H54 (cell line): Measurements from ENCODE around the gene H19.

Experiments
- DNase-seq: peaks from one replicate; pipeline ENCODE4 v3.0.0; 2011; ENCODE audit warnings: low spot score, mixed read lengths; ENCODE audit not compliant: insufficient read length
- FAIRE-seq: peaks from 3 replicates; lab custom pipeline; 2011; peaks lifted over from hg19 to GRCh38; lab: Jason Lieb, UNC
- POLR2A ChIP-seq: IDR thresholded peaks from 2 replicates; pipeline ENCODE4 v1.6.1; 2011; ENCODE audit warnings: low read depth, mild to moderate bottlenecking, low read length

Gene H19

DNA sequence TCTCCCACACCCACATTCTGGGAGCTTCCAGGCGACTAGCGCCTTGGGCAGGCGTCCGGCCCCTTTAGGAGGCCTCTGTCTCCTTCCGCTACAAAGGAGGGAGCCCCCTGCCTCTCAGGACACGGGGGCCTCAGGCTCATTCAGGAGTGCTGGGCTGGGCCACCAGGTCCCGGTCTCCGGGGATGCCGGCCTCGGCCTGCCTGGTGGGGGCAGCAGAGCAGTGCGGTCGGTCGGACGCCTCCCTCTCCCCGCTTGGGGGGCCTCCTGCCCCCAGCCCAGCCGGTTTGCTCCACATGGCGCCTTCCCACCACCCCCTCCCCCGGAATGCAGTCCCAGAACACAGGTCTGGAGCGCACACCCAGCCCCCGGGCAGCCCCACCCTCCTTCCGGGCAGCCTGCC, 28.6 kb downstream of the H19 start:
- DNase-seq (no peak), FAIRE-seq (no peak)
- no peak for TF ChIP-seq POLR2A

DNA sequence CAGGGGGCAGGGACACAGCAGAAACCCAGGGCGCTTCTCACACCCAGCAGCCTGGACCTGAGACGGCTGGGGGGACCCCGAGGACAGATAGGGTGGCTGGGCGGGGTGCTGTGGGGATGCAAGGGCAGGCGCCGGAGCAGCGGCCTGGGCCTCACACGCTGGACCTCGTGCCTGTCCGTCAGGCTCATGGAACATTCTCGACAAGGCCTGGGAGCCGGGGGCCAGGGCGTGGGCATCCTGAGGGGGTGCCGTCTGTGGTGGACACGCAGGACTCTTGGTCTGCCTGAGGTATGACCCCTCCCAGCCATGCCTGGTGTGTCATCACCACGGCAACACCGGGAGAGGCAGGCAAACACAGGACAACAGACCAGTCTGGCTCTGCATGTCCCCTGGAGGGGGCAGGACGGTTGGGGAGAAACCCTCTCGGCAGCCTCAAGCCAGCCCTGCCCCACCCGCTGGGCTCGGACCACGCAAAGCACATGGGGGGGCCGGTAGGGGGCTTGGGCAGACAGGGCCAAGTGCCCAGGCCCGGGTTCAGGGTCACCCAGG, 29.1 kb downstream of the H19 start:
- DNase-seq (no peak), FAIRE-seq (no peak)
- TF ChIP-seq POLR2A = no peak

DNA sequence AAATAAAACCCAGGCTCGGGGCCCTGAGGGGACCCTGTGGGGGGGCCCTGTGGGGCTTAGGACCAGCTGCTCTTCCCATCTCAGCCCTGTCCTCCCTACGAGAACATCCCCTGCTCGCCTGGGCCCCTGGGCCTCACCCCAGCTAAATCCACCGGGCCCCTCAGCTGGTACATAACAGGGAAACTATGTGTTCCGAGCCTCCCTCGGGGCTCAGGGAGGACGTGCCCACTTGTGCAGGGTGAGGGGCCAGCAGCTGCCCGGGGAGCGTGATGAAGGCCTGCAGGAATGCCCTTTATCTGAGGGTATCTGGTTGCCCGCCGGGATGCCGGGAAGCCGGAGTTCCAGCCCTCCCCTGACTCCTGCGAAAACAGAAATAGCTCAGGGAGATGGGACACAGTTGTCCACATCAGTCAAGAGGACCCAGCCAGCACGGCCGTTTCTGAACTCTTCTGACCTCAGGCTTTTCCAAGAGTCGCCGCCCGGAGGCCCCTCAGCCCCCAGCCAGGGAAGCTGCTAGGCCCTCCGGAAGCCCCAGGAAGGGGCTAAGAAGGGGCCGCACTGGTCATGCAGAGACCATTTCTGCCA, 29.9 kb downstream of the H19 start:
- TF ChIP-seq POLR2A = no peak
- DNase-seq = no peak
- FAIRE-seq = no peak

DNA sequence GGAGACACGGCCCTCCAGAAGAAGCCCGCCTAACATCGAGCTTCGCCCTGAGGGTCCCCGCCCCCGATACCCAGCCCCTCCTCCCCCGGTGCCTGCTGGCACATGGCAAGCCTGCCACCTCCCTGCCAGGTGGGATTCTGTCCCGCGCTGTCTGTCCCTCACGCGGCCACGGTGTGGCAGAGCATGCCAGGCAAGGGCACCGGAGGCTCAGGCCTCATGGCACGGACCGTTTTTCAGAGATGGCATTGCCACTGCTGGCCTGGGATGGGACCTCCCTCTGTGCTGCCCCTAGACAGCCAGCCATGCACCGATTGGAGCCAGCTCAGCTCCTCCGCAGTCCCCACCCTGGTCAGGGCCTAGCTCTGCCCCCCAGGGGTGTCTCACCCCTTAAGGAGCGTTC, 31.1 kb downstream of the H19 start:
- no peak for TF ChIP-seq POLR2A
- DNase-seq = no peak
- FAIRE-seq = no peak

DNA sequence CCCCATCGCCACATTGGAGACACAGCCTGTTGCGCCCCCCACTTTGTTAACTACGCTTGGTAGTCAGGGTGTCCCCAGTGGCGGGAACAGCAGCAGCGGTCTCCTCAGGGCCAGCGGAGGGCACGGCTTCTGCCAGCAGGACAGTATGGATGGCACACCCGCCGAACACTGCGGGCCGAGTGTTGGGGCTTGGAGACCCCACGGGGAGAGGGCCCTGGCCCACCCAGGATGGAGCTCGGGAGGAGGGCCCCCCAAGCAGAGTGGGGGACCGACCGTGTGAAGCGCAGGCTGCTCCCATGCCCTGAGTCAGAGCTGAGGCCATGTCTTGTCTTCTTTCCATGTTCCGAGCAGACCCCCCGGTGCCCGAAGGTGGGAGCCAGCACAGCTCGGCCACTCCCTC, 32.7 kb downstream of the H19 start:
- no peak for DNase-seq

DNA sequence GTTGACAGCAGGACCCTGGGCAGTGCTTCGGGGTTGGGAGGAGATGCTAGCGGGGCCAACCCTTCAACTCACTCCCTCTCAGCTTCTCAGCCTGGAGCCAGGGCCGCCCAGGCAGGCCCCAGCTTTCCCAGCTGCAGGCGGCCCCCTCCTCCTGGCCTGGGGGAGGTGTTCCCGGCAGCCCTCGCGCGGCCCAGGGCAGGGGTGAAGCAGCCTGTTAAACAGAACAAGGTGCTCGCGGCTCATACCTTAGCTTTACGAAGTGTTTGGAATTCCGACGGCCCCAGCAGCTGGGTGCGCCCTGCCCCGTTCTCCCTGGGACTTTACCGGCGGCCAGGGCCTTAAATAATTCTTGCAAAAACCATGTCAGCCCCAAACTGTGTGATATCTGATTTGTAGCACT, 33.3 kb downstream of the H19 start:
- no peak for FAIRE-seq
- TF ChIP-seq POLR2A = no peak
- no peak for DNase-seq

More for the DNA sequence above, 32.7 kb downstream of the H19 start:
- no peak for FAIRE-seq
- no peak for TF ChIP-seq POLR2A

DNA sequence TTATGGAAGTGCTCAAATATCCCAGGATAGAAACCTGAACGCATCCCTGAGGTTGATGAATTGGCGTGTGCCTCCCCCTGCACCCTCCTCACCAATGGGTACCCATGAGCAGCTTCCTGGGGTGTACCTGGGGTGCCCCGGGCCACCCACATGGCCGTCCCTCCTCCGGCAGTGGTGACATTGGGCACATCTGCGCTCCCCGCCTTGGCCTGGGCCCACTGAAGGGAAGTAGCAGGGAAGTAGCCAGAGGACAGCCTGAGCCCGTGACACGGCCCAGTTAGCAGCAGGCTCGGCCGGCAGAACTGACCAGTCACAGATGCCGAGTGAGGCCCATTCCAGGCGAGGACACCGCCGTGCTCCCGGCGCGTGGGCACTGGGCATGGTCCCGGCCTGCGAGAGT, 33.8 kb downstream of the H19 start:
- DNase-seq (no peak), FAIRE-seq (no peak)
- TF ChIP-seq POLR2A = no peak

DNA sequence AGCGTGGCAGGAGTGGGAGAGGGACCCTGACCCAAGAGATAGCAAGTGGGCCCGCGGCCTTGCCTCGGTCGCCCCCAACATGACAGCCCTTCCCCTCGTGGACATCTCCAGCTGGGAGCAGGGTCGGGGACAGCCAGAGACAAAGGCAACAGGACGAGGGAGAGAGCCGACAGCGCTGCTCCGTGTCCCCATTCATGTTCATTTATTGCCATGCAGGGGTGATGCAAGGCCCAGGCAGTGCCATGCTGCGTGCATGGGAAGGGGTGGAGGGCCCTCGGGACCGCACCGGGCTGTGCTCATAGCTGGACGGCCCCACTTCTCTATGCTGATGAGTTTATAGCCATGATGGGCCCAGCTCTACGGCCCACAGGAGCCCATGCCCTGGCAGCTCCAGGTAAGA, 37.9 kb downstream of the H19 start:
- no peak for TF ChIP-seq POLR2A
- FAIRE-seq (no peak), DNase-seq (no peak)

DNA sequence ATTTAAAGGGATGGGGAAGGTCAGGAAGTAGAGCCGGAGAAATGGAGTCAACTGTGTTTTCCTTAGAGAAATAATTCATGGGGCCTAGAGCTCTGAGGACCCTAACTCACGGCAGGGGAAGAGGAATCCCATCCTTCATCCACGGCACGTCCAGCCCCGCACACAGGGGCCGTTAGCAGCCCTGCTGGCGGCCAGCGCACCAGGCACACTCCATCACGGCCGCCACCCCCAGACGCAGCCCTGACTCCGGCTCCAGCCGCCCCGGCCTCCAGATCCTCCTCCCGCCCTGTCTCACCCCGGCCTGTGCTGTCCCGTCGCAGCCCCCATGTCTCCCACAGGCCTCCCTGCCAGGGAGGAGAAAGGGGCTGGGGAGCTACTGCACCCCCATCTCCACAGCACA, 39.3 kb downstream of the H19 start:
- DNase-seq = no peak
- no peak for FAIRE-seq
- no peak for TF ChIP-seq POLR2A

DNA sequence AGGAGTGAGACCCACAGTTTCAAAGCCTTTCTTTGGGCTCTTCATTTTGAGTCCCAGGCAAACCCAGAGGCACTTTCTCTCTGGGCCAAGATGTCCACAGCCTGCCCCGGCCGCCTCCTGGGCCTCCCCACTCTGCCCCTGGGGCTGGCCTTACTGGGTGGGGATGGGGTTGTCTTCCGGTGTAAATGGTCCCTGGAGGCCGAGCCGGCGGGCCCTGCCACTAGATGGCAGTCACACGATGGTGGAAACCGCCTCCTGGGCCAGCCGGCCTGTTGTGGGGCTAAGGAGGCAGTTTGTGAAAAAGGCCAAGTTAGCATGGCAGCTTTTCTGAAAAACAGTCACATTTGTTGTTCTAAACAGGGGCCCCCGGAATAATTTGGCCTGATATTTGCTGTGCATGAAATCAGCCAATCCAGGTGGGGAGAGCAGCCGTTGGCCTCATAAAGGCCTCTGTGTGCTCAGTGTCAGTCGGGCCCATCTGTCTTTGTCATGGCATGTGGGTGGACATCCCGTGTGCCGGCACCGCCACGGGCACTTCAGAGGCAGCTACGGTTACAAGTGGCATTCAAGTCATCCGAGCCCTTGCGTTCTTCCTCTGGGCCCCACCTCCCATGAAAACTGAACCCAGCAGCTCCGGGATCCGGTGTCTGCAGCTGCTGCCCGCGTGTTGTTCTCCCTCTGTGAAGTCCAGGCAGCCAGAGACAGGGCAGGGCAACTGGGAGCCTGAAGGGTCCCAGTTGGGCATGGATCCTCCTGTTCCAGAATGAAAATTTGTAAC, 44.0 kb downstream of the H19 start:
- DNase-seq (no peak), FAIRE-seq (no peak)

DNA sequence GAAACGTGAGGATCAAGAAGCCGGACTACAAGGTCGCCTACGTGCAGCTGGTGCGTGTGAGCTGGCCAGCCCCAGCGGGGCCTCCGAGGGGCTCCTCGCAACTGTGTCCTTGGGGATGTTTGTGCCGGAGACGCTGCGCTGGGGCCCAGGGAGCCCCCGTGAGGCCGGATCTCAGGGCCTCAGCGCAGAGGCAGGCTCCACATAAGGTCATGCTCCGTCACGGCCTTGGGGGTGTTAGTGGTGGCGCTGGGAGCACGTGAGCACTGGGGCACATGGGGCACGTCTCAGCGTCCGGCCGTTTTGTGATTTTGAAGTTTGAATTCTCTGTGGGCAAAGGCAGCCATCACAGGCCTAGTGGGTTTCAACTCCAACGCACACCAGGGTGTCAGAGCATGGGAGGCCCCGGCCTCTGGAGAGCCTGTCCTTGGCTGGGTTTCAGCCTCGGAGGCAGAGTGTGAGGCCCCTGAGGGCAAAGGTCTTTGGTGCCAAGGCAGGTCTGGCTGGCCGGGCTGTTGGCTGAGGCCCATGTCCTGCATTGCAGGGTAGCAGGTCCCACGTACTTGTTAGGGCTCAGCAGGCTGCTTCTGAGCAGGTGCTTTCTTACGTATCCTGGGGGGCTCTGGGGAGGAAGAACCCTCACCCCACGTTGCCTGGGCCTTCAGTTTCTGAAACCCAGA, 44.7 kb downstream of the H19 start:
- FAIRE-seq (no peak), DNase-seq (no peak)
- TF ChIP-seq POLR2A = no peak

More for the DNA sequence above, 44.0 kb downstream of the H19 start:
- TF ChIP-seq POLR2A = no peak

DNA sequence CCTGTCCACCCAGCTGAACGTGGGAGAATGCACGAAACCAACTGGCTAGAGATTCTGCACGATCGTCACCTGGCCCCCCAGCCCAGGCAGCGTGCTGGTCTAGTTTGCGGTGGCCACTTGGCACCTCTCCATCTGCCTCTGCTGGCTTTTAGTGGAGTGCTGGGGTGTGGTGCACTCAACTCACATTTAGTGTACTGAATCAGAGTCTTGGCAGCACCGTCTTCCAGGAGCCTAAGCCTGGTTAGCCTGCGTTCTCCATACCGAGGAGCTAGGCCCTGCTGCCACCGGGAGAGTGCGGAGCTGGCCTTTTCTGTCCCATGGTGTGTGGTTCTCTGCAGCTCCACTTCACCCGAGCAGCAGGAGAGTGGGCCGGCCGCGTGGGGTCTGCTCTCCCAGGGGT, 47.7 kb downstream of the H19 start:
- FAIRE-seq (no peak), DNase-seq (no peak)
- TF ChIP-seq POLR2A = no peak

DNA sequence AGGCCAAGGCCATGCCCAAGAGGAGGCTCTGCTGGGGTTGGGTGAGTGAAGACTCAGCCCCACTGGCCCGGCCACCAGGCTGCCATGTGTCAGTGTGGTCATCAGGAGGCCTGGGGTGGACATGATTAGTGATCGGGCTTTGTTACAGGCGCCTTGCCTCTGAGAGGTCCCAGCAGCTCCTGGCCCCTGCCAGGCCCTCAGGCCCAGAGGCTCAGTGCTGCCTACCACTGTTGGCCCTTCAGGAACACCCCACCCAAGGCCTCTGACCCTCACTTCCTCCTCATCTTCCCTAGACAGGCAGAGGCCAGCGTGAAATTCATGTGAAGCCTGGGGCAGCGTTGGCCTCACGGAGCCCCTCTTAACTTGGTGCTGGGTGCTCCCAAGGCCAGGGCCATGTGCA, 48.3 kb downstream of the H19 start:
- no peak for FAIRE-seq
- no peak for TF ChIP-seq POLR2A
- no peak for DNase-seq

DNA sequence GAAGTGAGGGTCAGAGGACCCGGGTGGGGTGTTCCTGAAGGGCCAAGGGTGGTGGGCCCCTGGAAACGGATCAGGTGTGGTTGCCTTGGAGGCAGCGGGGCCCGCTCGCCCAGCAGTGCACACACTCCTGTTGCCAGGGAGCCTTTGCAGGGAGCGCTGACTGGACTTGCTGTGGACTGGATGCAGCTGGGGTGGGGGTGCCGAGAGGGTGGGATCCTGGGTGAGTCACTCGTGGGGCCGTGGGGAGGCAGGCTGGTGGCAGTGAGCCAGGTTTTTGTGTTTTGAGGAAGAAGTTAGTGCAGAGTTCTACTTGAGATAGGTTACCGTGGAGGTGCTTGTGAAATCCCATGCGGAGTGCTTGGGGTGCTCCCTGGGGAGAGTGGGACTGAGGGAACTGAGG, 49.3 kb downstream of the H19 start:
- FAIRE-seq (no peak), DNase-seq (no peak)
- no peak for TF ChIP-seq POLR2A
